T-helper 9 cell (primary cell): ENCODE data around the gene HEXA.
A peak's percentile ranks its signal among the peaks of the same experiment; 100 is the strongest.
"Not testable (repeated sequence)": the region's sequence is repeated elsewhere in the genome, so short reads cannot be mapped to it uniquely, and the experiment has no call there.

ENCODE experiments used
- DNase-seq: peaks from one replicate; pipeline ENCODE4 v3.0.0-alpha.2; 2020
- total RNA-seq, 2 donors: gene quantifications; one replicate each; lab custom pipeline; 2026; lab: John Stamatoyannopoulos, UW

HEXA gene
- total RNA-seq: 46.6 to 51.6 reads per million in 2 donors

- peak; percentile 98 for DNase-seq
Observed at GRCh38 chr15:72375846-72376581, at the start of gene HEXA. HEXA (minus strand) TSS chr15:72376014; CDS start chr15:72375972, 42 bp downstream.

GRCh38 chr15:72423256-72423655 lies 47.4 kb upstream of the HEXA start:
- DNase-seq: no peak

DNA sequence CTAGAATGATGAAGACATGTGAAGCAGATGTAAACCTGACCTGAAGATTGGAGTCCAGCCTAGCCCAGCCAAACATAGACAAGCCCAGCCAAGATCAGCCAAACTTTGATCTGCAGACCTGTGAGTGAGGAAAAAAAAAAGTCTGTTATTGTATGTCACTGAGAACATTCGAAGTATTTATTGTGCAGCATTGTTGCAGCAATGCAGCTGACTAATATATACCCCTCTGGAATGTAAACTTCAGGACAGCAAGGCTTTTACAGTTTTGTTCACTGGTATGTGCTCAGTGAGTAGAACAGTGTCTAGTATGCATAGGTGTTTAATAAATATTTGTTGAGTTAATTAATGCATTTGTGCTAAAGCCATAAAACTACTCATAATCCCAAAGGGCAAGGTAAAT lies 45.7 kb upstream of the HEXA start:
- DNase-seq: no peak

GRCh38 chr15:72420576-72420975 lies 44.8 kb upstream of the HEXA start:
- DNase-seq: no peak

DNA sequence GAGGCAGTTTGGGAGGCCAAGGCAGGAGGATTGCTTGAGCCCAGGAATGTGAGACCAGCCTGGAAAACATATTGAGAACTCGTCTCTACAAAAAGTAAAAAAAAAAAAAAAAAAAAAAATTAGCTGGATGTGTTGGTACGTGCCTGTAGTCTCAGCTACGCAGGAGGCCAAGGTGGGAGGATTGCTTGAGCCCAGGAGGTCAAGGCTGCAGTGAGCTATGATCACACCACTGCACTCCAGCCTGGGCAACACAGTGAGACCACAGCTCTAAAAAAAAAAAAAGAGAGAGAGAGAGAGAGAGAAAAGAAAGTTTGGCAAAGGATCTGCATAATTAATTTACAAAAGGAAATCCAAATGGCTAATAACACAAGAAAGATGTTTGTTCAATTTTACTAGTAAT lies 44.0 kb upstream of the HEXA start:
- not testable (repeated sequence) for DNase-seq

- no peak for DNase-seq
Observed at GRCh38 chr15:72415304-72415703, 39.5 kb upstream of the HEXA start.

DNA sequence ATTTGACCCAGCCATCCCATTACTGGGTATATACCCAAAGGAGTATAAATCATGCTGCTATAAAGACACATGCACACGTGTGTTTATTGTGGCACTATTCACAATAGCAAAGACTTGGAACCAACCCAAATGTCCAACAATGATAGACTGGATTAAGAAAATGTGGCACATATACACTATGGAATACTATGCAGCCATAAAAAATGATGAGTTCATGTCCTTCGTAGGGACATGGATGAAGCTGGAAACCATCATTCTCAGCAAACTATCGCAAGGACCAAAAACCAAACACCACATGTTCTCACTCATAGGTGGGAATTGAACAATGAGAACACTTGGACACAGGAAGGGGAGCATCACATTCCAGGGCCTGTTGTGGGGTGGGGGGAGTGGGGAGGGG lies 37.5 kb upstream of the HEXA start:
- DNase-seq: not testable (repeated sequence)

GRCh38 chr15:72411544-72411943 lies 35.7 kb upstream of the HEXA start:
- DNase-seq: no peak

GRCh38 chr15:72411111-72411510 lies 35.3 kb upstream of the HEXA start:
- no peak for DNase-seq

DNA sequence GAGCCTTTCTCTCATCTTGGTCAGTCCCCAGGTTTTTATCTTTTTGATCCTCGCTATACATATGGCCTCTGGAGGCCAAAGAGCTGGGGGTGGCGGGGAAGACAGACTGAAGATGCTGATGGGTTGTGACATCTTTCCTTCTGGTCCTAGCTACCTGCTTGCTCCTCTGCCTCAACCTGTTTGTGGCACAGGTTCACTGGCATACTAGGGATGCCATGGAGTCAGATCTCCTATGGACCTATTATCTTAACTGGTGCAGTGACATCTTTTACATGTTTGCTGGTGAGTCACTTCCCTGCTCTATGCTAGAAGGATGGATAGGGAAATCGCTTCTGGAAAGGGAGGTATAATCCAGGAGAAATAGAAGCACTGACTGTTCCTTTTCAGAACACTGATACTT lies 31.1 kb upstream of the HEXA start:
- DNase-seq: no peak

- DNase-seq: no peak
Observed at GRCh38 chr15:72404841-72405240, 29.0 kb upstream of the HEXA start.

GRCh38 chr15:72404356-72404755 lies 28.5 kb upstream of the HEXA start:
- DNase-seq: no peak

DNA sequence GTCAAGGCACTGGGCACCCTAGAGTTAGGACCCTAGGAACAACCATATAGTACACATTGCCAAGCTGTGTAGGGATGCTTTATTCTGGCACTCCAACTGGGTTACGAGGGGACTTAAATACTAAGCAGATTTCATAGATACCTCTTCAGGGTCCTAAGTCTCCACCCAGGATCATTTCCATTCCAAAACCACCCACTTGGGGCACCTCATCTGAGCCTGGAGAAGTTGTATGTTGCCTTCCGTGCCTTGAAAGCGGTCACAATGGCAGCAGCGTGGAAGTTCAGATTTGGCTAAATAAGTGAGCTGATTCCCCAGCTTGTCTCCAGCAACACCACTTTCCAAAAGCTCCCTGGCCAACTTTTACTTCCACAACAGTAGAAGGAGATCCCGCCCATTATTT lies 26.9 kb upstream of the HEXA start:
- no peak for DNase-seq

DNA sequence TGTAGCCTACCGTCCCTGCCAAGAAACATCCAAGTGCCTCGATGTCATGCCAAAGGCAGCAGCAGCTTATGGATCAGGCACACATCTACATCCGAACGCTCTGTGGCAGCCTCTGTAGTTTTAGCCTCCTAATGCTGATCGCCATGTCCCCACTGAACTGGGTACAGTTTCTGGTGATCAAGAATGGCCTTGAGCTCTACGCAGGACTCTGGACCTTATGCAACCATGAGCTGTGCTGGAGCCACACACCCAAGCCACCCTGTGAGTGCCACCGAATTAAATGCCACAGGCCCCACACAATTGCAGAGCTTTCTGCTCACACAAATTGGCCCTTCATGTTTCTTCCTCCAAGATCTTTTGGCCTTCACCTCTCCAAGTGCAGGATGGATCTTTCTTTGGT lies 22.8 kb upstream of the HEXA start:
- DNase-seq: no peak

DNA sequence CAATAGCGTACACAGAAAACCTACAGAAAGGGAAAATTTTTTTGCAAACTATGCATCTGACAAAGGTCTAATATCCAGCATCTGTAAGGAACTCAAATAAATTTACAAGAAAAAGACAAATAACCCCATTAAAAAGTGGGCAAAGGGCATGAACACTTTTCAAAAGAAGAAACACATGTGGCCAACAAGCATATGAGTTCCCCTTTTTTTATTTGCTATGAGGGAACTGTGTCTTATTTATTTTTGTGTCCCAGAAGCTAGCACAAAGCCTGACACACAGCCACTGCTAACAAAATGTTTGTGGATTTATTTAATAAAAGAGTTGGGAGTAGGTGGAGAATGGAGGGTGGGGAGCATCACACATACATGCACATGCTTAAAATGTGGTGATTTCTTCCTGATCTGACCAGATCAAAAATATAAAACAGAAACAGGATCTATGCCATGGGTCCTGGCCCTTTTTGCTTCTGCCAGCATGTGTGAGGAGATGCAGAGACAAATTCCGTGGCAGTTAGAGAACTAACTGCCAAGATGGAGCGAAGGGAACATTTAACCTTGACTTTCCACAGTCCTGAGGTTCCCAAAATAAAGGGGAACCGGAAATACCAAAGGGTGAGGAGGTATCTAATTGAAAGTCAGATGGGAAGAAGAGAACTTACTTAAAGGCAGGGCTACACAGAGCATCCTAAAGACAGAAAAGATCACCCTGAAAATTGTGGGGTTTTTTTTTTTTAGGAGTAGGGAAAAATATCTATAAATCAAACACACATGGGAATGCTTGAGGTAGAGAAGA lies 22.2 kb upstream of the HEXA start, which contains the start of gene TMEM202:
TMEM202 (plus strand) TSS at position 510 of the 793 bp plus-strand sequence; CDS start at position 532, 22 bp downstream.
- DNase-seq: no peak

- not testable (repeated sequence) for DNase-seq
Observed at GRCh38 chr15:72396331-72396730, 20.5 kb upstream of the HEXA start.

GRCh38 chr15:72389231-72389630 lies 13.4 kb upstream of the HEXA start:
- no peak for DNase-seq

DNA sequence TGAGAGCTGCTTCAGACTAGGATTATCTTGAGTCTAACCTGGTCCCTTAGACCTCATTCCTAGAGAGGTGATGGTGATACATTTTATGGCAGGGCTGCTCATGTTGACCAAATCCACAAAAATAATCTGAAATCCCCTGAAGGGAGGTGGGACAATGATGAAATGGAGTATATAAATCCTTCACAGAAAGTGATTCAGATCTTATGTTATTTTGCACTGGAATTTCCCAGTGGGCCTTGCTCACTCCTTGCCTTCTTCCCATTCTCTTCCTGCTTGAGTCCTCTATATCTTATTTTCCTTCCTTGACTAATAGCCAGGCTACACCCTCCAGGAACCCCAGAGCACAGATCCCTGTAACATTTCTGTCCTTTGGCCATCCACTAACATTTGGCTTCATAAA lies 11.9 kb upstream of the HEXA start:
- DNase-seq: no peak

GRCh38 chr15:72382146-72382545 lies 6.3 kb upstream of the HEXA start:
- DNase-seq: no peak

DNA sequence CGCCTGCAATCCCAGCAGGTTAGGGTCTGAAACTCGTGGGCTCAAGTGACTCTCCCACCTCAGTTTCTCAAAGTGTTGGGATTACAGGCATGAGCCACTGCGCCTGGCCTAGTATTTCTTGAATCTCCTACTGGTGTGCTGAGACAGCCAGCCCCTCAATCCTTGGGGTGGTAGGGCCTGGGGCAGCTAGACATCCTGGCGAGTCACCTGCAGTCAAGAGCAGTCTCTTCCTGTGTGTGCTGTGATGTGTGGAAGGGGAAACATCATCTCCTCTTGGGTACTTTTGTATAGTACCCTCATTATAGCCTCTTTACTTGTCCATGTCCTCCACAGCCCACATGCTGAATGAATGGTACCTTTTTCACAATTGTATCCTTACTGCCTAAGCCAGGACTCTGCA lies 4.9 kb upstream of the HEXA start:
- no peak for DNase-seq

GRCh38 chr15:72379856-72380430 lies 4.1 kb upstream of the HEXA start:
- DNase-seq: no peak

GRCh38 chr15:72379106-72379505 lies 3.3 kb upstream of the HEXA start:
- DNase-seq: not testable (repeated sequence)

DNA sequence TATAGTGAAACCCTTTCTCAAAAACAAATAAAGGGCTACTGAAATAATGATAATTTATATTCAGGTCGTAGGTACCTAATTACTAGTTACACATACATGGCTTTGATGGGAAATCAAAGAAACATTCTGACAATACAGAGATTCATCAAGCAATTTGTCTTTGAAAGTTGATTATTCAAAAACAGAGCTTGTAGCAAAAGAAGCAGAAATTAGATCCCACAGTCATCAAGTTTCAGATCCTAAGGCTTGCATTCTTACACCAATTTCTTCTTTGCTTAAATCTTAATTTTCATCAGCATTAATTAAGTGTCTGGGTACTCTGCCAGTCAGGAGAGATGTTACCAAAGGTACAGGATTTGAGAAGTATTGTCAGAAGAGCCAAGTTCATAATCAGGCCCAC lies 1.5 kb upstream of the HEXA start:
- no peak for DNase-seq

GRCh38 chr15:72375501-72375845 lies 341 bp downstream of the HEXA start:
- no peak for DNase-seq
